Measurements from ENCODE around the gene TRAPPC3. TPM values are rescaled to one million over a fixed set of nuclear protein-coding genes. Genes with fewer than 3 reads are reported as not detected.

The TRAPPC3 gene
- total and polyA plus RNA-seq, 9 of the 15 experiments (the other 6 are each of a cell fraction or from before 2014, with no cell fraction given), result 20.6 to 141 (median 112) TPM

DNA sequence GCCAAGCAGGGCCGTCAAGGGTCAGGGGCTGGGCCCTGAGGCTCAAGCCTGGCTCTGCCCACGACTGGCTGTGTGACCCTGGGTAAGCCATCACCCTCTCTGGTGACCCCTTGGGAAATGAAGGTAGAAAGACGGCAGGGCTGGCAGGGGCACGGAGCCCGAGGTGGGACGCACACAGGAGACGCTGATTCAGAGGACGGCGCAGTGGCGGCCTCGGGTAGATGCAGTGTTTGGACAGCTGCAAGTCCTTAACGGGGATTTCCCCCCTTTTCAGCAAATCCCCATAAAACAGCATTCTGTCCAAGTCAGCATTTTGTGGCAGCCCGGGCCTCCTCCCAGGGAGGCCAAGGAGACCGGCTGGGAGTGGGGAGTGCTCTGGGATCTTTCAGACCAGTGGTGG lies 41.0 kb downstream of the TRAPPC3 start (continued):
- TF ChIP-seq, protein P1, sequence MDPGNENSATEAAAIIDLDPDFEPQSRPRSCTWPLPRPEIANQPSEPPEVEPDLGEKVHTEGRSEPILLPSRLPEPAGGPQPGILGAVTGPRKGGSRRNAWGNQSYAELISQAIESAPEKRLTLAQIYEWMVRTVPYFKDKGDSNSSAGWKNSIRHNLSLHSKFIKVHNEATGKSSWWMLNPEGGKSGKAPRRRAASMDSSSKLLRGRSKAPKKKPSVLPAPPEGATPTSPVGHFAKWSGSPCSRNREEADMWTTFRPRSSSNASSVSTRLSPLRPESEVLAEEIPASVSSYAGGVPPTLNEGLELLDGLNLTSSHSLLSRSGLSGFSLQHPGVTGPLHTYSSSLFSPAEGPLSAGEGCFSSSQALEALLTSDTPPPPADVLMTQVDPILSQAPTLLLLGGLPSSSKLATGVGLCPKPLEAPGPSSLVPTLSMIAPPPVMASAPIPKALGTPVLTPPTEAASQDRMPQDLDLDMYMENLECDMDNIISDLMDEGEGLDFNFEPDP (CRISPR knock-in tag; IDR thresholded peaks at IDR 0.05), result no peak
- TF ChIP-seq TAF1 (IDR thresholded peaks at IDR 0.05; ENCODE audit: control insufficient read depth, extremely low read depth, insufficient read depth, low read length, severe bottlenecking), result no peak
- no peak for TF ChIP-seq ZNF639 (CRISPR knock-in tag; conservative IDR thresholded peaks at IDR 0.05 in 1 of 2, IDR thresholded peaks at IDR 0.05 in 1 of 2)
- TF ChIP-seq MAX (CRISPR knock-in tag; IDR thresholded peaks at IDR 0.05), result 0 out of 2 replicates have a peak, but pooled peaks have one; percentile 6
- no peak for TF ChIP-seq CHD7 (IDR thresholded peaks at IDR 0.05; ENCODE audit: low read depth, low read length)

Data from K562 (cell line).